ENCODE data around the gene ALK. TPM values are rescaled to one million over a fixed set of nuclear protein-coding genes. Genes with fewer than 3 reads are reported as not detected.

The ALK gene
- total RNA-seq, 4 donors from 2014 or later: 0.66 TPM; not detected in 3

DNA sequence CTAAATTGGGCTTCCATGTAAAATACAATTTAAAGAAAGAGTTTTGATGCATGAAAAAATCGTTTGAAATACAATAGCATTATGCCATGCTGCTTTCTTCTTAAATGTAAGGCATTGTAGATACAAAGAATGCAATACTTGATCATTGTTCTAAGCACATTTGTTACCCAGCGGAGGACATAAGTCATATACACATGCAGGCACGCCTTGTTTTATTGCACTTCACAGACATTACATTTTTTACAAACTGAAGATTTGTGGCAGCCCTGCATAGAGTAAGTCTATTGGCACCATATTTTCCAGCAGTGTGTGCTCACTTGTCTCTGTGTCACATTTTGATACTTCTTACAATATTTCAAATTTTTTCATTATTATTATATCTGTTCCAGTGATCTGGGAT is 461.2 kb downstream of the ALK start:
- no peak for DNase-seq (ENCODE audit: low spot score in 2 of 2)
- WGBS, 2 donors: 37 to 55% methylated on average over 3 of the region's 3 CpGs
- intact Hi-C loops (cut with DNase I; ENCODE audit: low total_unique reads): no loop called here
- no peak overlapping the region for H3K4me3 ChIP-seq (ENCODE audit: low read depth, poor library complexity, severe bottlenecking)
- TF ChIP-seq, protein P1, sequence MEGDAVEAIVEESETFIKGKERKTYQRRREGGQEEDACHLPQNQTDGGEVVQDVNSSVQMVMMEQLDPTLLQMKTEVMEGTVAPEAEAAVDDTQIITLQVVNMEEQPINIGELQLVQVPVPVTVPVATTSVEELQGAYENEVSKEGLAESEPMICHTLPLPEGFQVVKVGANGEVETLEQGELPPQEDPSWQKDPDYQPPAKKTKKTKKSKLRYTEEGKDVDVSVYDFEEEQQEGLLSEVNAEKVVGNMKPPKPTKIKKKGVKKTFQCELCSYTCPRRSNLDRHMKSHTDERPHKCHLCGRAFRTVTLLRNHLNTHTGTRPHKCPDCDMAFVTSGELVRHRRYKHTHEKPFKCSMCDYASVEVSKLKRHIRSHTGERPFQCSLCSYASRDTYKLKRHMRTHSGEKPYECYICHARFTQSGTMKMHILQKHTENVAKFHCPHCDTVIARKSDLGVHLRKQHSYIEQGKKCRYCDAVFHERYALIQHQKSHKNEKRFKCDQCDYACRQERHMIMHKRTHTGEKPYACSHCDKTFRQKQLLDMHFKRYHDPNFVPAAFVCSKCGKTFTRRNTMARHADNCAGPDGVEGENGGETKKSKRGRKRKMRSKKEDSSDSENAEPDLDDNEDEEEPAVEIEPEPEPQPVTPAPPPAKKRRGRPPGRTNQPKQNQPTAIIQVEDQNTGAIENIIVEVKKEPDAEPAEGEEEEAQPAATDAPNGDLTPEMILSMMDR (IDR thresholded peaks at IDR 0.05): no peak
- TF ChIP-seq POLR2A (IDR thresholded peaks at IDR 0.05): no peak

- no peak for DNase-seq (ENCODE audit: low spot score in 2 of 2)
- intact Hi-C loops (cut with DNase I; ENCODE audit: low total_unique reads): no loop called here
- TF ChIP-seq POLR2A (IDR thresholded peaks at IDR 0.05): no peak
- TF ChIP-seq, protein P1 (IDR thresholded peaks at IDR 0.05): no peak
- H3K4me3 ChIP-seq (ENCODE audit: low read depth, poor library complexity, severe bottlenecking): no peak overlapping the region
- 74 to 77% methylated on average over 4 of the region's 4 CpGs for WGBS, 2 donors
Observed at GRCh38 chr2:29459445-29460179, 461.8 kb downstream of the ALK start.

GRCh38 chr2:29456429-29456828 is 465.0 kb downstream of the ALK start:
- intact Hi-C loops (cut with DNase I; ENCODE audit: low total_unique reads): no loop called here
- no peak for TF ChIP-seq POLR2A (IDR thresholded peaks at IDR 0.05)
- TF ChIP-seq, protein P1 (IDR thresholded peaks at IDR 0.05): no peak
- DNase-seq (ENCODE audit: low spot score in 2 of 2): no peak
- H3K4me3 ChIP-seq (ENCODE audit: low read depth, poor library complexity, severe bottlenecking): no peak overlapping the region

DNA sequence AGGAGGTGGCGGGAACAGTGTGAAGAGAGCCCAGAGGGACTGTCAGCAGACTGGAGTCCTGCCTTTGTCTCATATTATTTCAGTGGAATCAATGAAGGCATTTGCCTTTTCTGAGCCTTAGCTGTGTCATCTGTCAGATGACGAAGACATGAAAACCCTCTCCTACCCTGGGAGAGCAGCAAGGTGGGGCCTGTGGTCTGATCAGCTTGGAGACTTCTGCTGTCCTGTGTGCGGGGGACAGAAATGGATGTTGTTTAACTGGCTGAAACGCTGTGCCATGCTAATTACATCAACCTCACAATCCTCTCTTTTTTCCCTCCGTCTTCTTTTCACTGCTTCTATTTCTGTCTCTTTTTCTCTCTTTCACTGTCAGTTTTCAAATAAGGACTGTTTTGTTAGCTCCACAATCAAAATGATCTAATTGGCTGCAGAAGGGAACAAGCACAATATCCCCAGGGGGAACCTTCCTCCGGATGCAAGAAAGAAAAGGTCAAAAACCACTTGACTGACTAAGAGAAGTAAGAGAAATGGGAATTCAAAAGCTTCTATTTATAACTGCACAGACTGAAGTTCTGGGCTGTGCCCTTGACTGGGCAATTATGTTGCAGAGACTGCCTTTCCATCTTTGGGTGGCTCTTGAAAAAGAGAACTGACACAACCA is 466.1 kb downstream of the ALK start:
- TF ChIP-seq, protein P1 (IDR thresholded peaks at IDR 0.05): no peak
- TF ChIP-seq POLR2A (IDR thresholded peaks at IDR 0.05): no peak
- H3K4me3 ChIP-seq (ENCODE audit: low read depth, poor library complexity, severe bottlenecking): no peak overlapping the region
- no peak for DNase-seq (ENCODE audit: low spot score in 2 of 2)
- intact Hi-C loops (cut with DNase I; ENCODE audit: low total_unique reads): no loop called here
- 59 to 62% methylated on average over 6 of the region's 6 CpGs for WGBS, 2 donors

GRCh38 chr2:29452036-29452435 is 469.4 kb downstream of the ALK start:
- H3K4me3 ChIP-seq (ENCODE audit: low read depth, poor library complexity, severe bottlenecking): no peak overlapping the region
- intact Hi-C loops (cut with DNase I; ENCODE audit: low total_unique reads): no loop called here
- WGBS, 2 donors: 81 to 86% methylated on average over 5 of the region's 5 CpGs
- no peak for DNase-seq (ENCODE audit: low spot score in 2 of 2)
- TF ChIP-seq POLR2A (IDR thresholded peaks at IDR 0.05): no peak
- TF ChIP-seq, protein P1 (IDR thresholded peaks at IDR 0.05): no peak
